ENCODE data around the gene PILRA. TPM values are rescaled to one million over a fixed set of nuclear protein-coding genes. Genes with fewer than 3 reads are reported as not detected.

PILRA gene
- total and polyA plus RNA-seq, 2 donors from 2014 or later: 15.4 to 18.8 TPM

DNA sequence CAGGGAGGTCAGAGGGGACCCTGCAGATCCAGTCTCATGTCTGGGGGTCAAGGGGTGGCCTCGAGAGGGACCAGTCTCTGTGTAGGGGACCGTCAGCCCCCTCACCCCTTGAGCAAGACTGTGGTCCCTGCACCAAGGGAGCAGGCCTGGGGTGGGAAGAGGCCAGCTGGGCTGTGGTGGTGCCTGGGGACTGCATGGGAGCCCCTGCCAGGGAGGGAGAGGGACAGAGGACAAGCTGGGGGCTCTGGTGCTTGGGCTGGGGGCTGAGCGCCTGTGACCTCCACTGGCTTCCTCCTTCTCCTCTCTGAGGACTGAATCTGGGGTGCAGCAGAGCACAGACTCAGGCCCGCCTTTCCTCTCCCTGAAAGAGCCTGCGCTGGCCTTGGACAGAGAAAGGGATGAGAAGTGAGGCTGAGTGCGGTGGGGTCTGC is 16.1 kb upstream of the PILRA start:
- FAIRE-seq (no peak), DNase-seq (peak in 1 of 5 donors; percentile 53)
- no peak overlapping the region for H3K4me3 ChIP-seq (ENCODE audit: low read length in 3 of 3)
- no peaks in the 10 kb centered on the region for H3K27me3 ChIP-seq (ENCODE audit: control insufficient read depth, insufficient read depth, low read length)
- TF ChIP-seq, protein P1, sequence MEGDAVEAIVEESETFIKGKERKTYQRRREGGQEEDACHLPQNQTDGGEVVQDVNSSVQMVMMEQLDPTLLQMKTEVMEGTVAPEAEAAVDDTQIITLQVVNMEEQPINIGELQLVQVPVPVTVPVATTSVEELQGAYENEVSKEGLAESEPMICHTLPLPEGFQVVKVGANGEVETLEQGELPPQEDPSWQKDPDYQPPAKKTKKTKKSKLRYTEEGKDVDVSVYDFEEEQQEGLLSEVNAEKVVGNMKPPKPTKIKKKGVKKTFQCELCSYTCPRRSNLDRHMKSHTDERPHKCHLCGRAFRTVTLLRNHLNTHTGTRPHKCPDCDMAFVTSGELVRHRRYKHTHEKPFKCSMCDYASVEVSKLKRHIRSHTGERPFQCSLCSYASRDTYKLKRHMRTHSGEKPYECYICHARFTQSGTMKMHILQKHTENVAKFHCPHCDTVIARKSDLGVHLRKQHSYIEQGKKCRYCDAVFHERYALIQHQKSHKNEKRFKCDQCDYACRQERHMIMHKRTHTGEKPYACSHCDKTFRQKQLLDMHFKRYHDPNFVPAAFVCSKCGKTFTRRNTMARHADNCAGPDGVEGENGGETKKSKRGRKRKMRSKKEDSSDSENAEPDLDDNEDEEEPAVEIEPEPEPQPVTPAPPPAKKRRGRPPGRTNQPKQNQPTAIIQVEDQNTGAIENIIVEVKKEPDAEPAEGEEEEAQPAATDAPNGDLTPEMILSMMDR (IDR thresholded peaks at IDR 0.05; ENCODE audit: borderline replicate concordance, extremely low read depth, insufficient read depth): no peak
- no peak overlapping the region for H3K27ac ChIP-seq (ENCODE audit: low read depth in 2 of 2, low read length in 2 of 2)
- intact Hi-C loops (cut with DNase I): no loop called here
- no peak overlapping the region for H3K9ac ChIP-seq (ENCODE audit: low read length in 3 of 3)
- H3K4me1 ChIP-seq (ENCODE audit: control insufficient read depth in 2 of 3, insufficient read depth in 2 of 3, low read depth in 1 of 3, low read length in 3 of 3): no peaks in the 10 kb centered on the region
- no peaks in the 10 kb centered on the region for H3K9me3 ChIP-seq (ENCODE audit: control insufficient read depth in 2 of 3, insufficient read depth in 1 of 3, low read length in 3 of 3)
- peaks cover 0 to 58% (median 29%) of the 10 kb centered on the region in 3 donors for H3K36me3 ChIP-seq (ENCODE audit: control insufficient read depth in 2 of 3, insufficient read depth in 3 of 3, low read length in 3 of 3)

DNA sequence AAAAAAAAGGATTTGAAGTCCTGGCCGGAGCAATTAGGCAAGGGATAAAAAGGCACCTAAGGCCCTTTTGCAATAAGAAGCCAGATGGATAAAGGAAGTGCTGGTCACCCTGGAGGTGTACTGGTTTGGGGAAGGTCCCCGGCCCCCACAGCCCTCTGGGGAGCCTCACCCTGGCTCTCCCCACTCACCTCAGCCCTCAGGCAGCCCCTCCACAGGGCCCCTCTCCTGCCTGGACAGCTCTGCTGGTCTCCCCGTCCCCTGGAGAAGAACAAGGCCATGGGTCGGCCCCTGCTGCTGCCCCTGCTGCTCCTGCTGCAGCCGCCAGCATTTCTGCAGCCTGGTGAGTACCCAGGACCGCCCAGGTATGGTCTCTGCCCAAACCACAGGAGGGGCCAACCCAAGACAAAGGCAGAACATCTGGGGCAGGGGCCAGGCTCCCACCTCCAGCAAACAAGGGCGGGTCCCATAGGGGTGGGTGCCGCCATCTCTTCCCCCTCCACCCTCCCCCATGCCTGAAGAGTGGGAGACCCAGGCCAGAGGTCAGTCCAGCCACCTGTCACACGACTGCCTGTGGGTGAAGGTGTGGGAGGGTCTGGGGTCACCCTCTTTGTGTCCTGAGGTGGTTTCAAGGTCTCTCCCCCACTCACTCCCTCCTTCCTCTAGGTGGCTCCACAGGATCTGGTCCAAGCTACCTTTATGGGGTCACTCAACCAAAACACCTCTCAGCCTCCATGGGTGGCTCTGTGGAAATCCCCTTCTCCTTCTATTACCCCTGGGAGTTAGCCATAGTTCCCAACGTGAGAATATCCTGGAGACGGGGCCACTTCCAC is 15.0 kb upstream of the PILRA start, which contains the start of gene PILRB:
Gene PILRB, plus strand, starts transcription at position 91 of the 830 bp plus-strand sequence. Its CDS starts 186 bp downstream, at position 277.
- intact Hi-C loops (cut with DNase I): no loop called here

DNA sequence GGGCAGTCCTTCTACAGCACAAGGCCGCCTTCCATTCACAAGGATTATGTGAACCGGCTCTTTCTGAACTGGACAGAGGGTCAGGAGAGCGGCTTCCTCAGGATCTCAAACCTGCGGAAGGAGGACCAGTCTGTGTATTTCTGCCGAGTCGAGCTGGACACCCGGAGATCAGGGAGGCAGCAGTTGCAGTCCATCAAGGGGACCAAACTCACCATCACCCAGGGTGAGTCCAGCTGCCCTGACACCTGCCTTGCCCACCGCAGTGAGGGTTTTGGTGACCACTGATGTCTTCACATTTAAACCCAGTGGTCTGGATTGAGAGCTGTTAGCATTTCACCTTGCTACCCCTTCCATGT is 14.5 kb upstream of the PILRA start:
- intact Hi-C loops (cut with DNase I): no loop called here

More for the DNA sequence above, 15.0 kb upstream of the PILRA start, which contains the start of gene PILRB:
- Histone ChIP-seq H3K36me3 (ENCODE audit: control insufficient read depth in 2 of 3, insufficient read depth in 3 of 3, low read length in 3 of 3) (peaks cover 0 to 60% (median 30%) of the 10 kb centered on the region in 3 donors), H3K4me1 (ENCODE audit: control insufficient read depth in 2 of 3, insufficient read depth in 2 of 3, low read depth in 1 of 3, low read length in 3 of 3) (no peaks in the 10 kb centered on the region), H3K4me3 (ENCODE audit: low read length in 3 of 3) (no peak within 1 kb of the TSS), H3K27ac (ENCODE audit: low read depth in 2 of 2, low read length in 2 of 2) (no peak within 1 kb of the TSS), H3K9me3 (ENCODE audit: control insufficient read depth in 2 of 3, insufficient read depth in 1 of 3, low read length in 3 of 3) (no peaks in the 10 kb centered on the region), H3K27me3 (ENCODE audit: control insufficient read depth, insufficient read depth, low read length) (no peaks in the 10 kb centered on the region), H3K9ac (ENCODE audit: low read length in 3 of 3) (no peak within 1 kb of the TSS)
- FAIRE-seq (no peak), DNase-seq (peak in 1 of 5 donors; percentile 37)
- TF ChIP-seq, protein P1 (IDR thresholded peaks at IDR 0.05; ENCODE audit: borderline replicate concordance, extremely low read depth, insufficient read depth): peak; percentile 5

More for the DNA sequence above, 14.5 kb upstream of the PILRA start:
- H3K36me3 ChIP-seq (ENCODE audit: control insufficient read depth in 2 of 3, insufficient read depth in 3 of 3, low read length in 3 of 3): peaks cover 3 to 60% (median 29%) of the 10 kb centered on the region in 3 donors
- no peaks in the 10 kb centered on the region for H3K27me3 ChIP-seq (ENCODE audit: control insufficient read depth, insufficient read depth, low read length)
- no peaks in the 10 kb centered on the region for H3K4me1 ChIP-seq (ENCODE audit: control insufficient read depth in 2 of 3, insufficient read depth in 2 of 3, low read depth in 1 of 3, low read length in 3 of 3)
- no peak overlapping the region for H3K9ac ChIP-seq (ENCODE audit: low read length in 3 of 3)
- no peak overlapping the region for H3K4me3 ChIP-seq (ENCODE audit: low read length in 3 of 3)
- H3K27ac ChIP-seq (ENCODE audit: low read depth in 2 of 2, low read length in 2 of 2): no peak overlapping the region
- peak in 1 of 5 donors; percentile 58 for DNase-seq
- FAIRE-seq: no peak
- TF ChIP-seq, protein P1 (IDR thresholded peaks at IDR 0.05; ENCODE audit: borderline replicate concordance, extremely low read depth, insufficient read depth): no peak
- H3K9me3 ChIP-seq (ENCODE audit: control insufficient read depth in 2 of 3, insufficient read depth in 1 of 3, low read length in 3 of 3): no peaks in the 10 kb centered on the region
